Thyroid gland (tissue), 4 donors: Measurements from ENCODE around the gene CXCR4.

Source experiments
- POLR2A ChIP-seq, 2 donors: fragments of 450-650 bp; IDR thresholded peaks; one replicate each; pipeline ENCODE4 v1.6.1; 2017; ENCODE audit warnings: antibody characterized with exemption in 2 of 2, mild to moderate bottlenecking in 2 of 2, moderate library complexity in 1 of 2
- TF ChIP-seq, protein P1 (sequence below), 6 experiments: fragments of 200-600 bp in 3 of 6; fragments of 450-650 bp in 3 of 6; sonication (generic) in 3 of 6; IDR thresholded peaks; one replicate each; pipeline ENCODE4 v1.5.1; 2016 to 2019; ENCODE audit warnings: antibody characterized with exemption in 6 of 6, mild to moderate bottlenecking in 2 of 6, inconsistent platforms in 1 of 6, moderate library complexity in 1 of 6

- TF ChIP-seq, protein P1, sequence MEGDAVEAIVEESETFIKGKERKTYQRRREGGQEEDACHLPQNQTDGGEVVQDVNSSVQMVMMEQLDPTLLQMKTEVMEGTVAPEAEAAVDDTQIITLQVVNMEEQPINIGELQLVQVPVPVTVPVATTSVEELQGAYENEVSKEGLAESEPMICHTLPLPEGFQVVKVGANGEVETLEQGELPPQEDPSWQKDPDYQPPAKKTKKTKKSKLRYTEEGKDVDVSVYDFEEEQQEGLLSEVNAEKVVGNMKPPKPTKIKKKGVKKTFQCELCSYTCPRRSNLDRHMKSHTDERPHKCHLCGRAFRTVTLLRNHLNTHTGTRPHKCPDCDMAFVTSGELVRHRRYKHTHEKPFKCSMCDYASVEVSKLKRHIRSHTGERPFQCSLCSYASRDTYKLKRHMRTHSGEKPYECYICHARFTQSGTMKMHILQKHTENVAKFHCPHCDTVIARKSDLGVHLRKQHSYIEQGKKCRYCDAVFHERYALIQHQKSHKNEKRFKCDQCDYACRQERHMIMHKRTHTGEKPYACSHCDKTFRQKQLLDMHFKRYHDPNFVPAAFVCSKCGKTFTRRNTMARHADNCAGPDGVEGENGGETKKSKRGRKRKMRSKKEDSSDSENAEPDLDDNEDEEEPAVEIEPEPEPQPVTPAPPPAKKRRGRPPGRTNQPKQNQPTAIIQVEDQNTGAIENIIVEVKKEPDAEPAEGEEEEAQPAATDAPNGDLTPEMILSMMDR (IDR thresholded peaks at IDR 0.05) = no peak
- no peak for TF ChIP-seq POLR2A (IDR thresholded peaks at IDR 0.05)
Measured at GRCh38 chr2:136113209-136113971, 4.6 kb downstream of the CXCR4 start.
